Astrocyte of the spinal cord (primary cell): ENCODE results near the gene TTLL11.

Experiments used
- DNase-seq: peaks from one replicate; pipeline ENCODE4 v3.0.0; 2011; ENCODE audit warnings: low read depth, low spot score
- H3K4me3 ChIP-seq: 2 replicates; pipeline ENCODE4 v1.5.1; 2011; ENCODE audit warnings: low read depth, mild to moderate bottlenecking, low read length, moderate library complexity
- CTCF ChIP-seq: IDR thresholded peaks from 2 replicates; pipeline ENCODE4 v1.5.1; 2012; ENCODE audit warnings: low read depth, mild to moderate bottlenecking, low read length, inconsistent platforms
- in situ Hi-C: cut with HindIII; loops from 2 replicates; pipeline ENCODE4 v1.10.0; 2017; ENCODE audit warnings: low sequenced_read_pairs

TTLL11 gene

GRCh38 chr9:121841771-121842611 lies 251.1 kb downstream of the TTLL11 start:
- H3K4me3 ChIP-seq: no peak overlapping the region
- DNase-seq: no peak
- in situ Hi-C loops: no loop called here
- TF ChIP-seq CTCF: no peak

GRCh38 chr9:121840838-121841760 lies 252.0 kb downstream of the TTLL11 start:
- TF ChIP-seq CTCF: no peak
- DNase-seq: no peak
- no peak overlapping the region for H3K4me3 ChIP-seq
- in situ Hi-C loops: no loop called here

GRCh38 chr9:121839726-121840500 lies 253.2 kb downstream of the TTLL11 start:
- no peak overlapping the region for H3K4me3 ChIP-seq
- in situ Hi-C loops: no loop called here
- TF ChIP-seq CTCF: no peak
- no peak for DNase-seq

GRCh38 chr9:121838746-121839669 lies 254.1 kb downstream of the TTLL11 start:
- no peak overlapping the region for H3K4me3 ChIP-seq
- DNase-seq: no peak
- TF ChIP-seq CTCF: peak; percentile 31
- in situ Hi-C loops: no loop called here

GRCh38 chr9:121837113-121837961 lies 255.8 kb downstream of the TTLL11 start:
- in situ Hi-C loops: no loop called here
- no peak for TF ChIP-seq CTCF
- H3K4me3 ChIP-seq: no peak overlapping the region
- DNase-seq: peak; percentile 31
